Activated T-helper 1 cell treated with anti-CD3 and anti-CD28 coated beads, Interleukin-2, amount 50 U/mL, for 16 hours (primary cell): ENCODE data around the gene HIGD1A.
A peak's percentile ranks its signal among the peaks of the same experiment; 100 is the strongest.

Experiments used
- DNase-seq, 2 donors: peaks; one replicate each; pipeline ENCODE4 v3.0.0-alpha.2; 2020; ENCODE audit warnings: low read depth in 1 of 2, low spot score in 1 of 2

Gene HIGD1A

GRCh38 chr3:42804106-42804830, at the start of gene HIGD1A:
Gene HIGD1A, minus strand, starts transcription at chr3:42804490. Its CDS starts 10,237 bp downstream, at chr3:42794253.
- peak; percentile 81 to 89 for DNase-seq

GRCh38 chr3:42853739-42854302, 49.5 kb upstream of the HIGD1A start:
- no peak for DNase-seq

DNA sequence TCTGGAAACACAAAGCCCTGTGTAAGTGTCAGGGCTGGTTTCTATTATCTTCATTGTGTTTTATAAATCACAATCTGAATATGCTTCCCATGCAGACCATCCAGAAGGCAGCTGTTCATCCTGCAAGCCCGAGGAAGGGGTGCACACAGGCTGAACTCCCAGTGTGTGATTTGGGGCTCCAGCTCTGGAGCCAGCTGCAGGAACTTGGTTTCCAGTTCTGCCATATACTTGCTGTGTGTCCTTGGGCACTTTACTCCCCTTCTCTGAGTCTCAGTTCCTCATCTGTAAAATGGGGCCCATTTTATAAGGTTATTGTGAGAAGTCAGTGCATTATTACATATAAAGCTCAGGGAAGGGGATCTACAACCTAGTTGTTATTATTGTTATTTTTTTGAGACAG, 48.8 kb upstream of the HIGD1A start:
- no peak for DNase-seq

DNA sequence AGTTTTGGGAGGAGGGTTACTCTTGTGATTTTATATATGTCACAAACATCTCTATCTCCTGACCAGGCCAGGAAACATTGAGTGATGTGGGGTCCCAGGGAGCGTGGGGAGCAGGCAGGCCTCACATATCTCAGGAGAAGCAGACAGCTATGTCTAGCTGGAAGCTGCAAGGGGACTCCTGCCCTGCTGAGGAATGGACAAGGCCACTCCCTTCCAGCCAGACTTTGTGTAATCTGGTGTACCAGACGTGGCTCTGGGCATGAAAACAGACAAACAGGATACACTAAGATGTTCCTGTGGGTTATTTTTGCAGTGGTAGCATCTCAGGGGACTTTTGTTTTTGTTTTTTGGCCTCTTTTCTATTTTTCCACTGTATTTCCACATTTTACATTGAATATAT, 48.2 kb upstream of the HIGD1A start:
- DNase-seq = no peak

DNA sequence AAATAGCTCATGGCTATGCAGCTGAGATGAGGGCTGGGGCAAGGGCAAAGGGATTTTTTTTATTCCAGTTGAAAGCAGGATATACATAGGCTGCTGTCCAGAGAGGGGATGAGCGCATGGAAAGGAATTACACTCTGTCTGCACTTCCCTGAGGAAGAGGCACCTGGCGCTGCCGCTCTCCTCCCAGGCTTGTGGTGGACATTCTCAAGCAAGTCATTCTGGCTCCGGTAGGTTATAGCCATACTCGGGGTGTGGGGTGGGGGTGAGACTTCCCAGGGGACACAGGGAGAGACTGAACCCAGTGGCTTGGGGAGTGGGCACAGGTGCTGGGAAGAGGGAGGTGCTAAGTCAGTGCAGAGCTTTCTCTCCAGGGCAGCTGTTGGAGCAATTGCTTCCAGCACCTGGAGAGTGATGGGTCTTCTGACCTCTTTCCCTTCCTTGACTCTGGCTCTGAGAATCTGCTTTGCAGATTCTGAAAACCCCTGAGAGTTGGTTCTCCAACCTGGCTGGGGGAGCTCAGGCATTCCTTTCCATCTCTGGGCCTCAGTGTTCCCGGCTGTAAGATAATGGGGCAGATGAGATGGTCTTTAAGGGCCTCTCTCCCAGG, 47.0 kb upstream of the HIGD1A start:
- no peak for DNase-seq

- DNase-seq = no peak
Observed at GRCh38 chr3:42850263-42850662, 46.0 kb upstream of the HIGD1A start.

DNA sequence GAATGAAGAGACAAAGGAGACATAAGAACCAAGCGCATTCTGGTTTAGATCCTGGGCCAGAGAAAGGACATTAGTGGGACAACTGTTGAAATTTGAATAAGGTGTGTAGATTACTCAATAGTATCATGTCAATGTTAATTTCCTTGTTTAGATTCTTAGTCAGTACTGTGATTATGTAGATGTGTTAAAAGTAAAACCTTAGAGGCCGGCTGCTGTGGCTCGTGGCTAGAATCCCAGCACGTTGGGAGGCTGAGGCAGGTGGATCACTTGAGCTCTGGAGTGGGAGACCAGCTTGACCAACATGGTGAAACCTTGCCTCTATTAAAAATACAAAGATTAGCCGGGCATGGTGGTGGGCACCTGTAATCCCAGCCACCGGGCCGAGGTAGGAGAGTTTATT, 44.7 kb upstream of the HIGD1A start:
- no peak for DNase-seq

DNA sequence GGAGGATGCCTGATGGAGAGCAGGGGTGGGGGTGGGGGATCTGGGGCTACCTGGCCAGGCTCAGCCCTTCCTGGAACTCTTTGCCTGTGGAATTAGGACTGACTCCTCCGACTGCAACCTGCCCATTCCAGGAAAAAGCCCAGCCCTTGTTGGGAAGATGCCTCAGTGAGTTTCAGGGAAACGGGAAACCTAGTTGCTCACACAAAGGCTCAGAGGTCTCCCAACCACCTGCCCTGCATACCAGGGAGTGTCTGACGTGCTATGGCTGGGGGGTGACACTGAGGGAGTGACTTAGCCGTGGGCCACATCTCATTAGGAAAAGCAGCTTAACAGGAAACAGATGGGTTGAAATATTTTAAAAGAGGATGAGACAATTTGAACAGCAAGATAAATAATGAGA, 43.4 kb upstream of the HIGD1A start:
- DNase-seq = no peak

DNA sequence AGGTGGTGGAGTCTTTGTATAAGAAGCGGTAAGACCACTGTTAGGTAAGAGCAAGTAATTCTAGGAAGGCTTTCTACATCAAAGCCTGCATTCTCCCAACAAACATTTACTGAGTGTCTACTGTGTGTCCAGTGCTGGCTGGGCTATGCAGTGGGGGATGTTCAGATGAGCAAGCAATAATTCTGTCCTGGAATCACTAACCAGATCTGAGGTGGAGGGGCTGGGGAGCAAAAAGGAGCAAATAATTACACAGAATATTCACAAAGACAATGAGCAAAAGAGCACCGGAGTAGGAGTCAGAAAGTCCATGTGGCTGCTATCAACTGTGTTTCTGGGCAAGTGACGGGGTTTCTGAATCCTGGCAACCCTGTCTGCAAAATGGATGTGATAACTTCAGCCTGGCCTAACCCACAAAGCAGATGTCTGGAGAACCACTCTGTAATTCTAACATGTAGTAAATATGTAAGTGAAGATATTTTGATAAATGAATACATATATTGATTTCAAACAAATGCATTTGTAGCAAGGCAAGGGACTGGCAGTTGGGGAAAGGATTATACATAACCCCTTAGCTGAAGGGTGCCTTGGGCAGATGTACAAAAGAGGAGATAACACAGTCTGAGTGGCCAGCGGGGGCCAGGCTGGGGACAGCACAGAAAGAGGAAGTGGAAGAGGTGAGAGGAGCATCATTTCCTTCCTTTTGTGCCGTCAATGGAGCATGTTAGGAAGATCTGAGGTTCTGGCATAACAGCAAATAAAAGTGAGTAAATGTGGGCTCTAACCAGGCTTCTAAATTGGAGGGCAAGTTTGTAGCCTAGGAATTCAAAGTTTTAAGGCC, 42.6 kb upstream of the HIGD1A start:
- no peak for DNase-seq

GRCh38 chr3:42844815-42845214, 40.5 kb upstream of the HIGD1A start:
- no peak for DNase-seq

- no peak for DNase-seq
Observed at GRCh38 chr3:42844412-42844713, 40.1 kb upstream of the HIGD1A start.

DNA sequence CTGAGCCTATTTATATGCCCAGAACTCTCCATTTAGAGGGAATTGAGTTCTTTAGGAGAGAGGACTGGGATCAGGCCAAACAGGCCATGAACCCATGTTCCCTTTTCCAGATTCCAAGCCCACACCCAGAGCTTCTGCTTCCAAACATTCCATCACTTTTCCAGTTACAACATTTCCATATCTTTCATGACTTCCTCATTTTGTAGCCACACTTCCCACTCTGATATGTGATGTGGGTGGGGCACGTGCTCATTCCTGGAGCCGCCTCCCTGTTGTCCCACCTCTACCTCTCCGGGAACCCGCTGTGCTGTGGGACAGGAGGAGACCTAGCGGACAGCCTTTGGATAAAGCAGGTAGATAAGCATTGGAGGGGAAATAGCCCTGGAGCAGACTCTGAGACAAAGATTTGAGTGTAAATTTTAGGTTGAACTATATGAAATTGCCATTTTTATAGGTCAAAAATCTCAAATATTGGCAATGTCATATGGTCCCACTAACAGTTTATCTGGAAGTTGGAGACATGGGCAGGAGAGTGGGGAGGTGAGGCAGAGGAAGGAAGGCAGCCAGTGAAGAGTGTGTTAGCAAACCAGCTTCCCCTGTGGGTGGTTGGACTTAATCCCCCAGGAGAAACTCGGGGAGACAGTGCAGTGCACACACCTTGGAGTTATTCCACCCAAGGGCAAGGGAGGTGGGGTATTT, 39.6 kb upstream of the HIGD1A start:
- no peak for DNase-seq

DNA sequence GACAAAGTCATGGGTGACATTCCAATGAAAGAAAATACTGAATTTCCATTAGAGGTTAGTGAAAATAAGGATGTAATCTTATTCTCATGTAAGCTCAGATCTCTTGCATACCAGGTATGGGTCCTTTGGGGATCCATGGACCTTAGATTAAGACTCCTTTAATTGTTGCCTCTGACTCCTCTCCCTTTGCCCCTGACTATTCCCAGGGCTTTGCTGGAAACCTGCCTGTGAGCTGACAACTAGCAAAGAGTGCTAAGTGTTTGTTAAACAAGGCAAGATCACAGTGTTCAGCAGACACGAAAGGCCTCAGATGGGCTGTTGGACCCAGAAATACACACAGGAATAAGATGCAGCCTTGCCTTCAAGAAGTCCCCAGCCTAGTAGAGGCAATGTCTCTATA, 37.0 kb upstream of the HIGD1A start:
- no peak for DNase-seq

GRCh38 chr3:42839616-42840015, 35.3 kb upstream of the HIGD1A start:
- DNase-seq = no peak

DNA sequence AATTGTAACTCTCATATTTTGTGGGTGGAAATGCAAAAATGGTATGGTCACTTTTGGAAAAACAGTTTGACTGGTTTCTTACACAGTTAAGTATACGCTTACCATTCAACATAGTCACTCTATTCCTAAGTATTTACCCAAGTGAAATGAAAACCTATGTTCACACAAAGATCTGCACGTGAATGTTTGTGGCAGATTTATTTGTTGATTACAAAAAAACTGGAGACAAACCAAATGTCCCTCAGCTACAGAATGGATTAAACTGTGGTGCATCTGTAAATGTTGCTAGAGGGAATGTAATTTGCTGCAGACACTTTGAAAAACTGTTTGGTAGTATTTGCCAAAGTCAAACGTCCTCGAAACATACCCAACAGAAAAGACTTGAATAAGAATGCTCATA, 34.3 kb upstream of the HIGD1A start:
- no peak for DNase-seq

- no peak for DNase-seq
Observed at GRCh38 chr3:42836150-42837123, 32.1 kb upstream of the HIGD1A start.

GRCh38 chr3:42831321-42831713, 27.0 kb upstream of the HIGD1A start:
- DNase-seq = peak; percentile 40 to 47

DNA sequence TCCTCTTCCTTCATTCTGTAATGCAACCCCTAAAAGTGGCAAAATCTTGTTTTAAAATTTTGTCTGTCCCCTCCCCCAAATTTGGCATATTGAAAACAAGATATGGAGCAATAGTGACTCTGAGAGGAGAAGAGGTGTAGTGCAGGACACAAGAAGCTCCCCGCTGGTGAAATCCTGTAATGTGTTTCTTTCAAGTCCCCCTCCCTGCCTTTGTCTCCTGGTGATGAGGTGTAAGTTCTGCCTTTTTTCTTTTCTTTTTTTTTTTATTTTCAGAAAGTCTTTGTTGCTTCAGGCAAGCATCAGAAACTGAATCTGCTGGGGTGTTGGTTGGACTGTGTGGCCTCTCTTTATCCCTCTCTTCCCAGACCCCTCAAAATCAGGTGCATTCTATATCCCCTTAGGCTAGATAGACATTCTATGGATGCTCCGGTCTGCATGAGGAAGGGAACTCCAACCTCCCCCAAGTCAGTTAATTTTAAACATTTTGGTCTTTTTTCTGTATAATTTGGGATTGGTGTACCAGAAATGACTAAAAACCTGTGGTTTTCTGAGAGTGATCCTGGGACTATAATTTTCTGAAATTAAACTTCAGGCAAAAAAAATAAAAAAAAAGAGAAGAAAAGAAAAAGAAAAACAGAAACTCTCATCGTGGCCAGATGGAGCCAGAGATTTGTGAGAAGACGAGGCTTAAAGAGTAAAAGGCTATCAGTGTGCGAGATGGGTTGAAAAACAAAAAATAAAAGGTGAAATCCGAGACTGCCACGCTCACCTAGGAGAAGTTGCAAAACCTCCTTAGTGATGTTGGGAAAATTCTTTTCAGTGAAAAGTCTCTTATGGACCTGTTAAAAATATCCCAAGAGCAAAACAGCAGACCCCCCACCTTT, 26.4 kb upstream of the HIGD1A start:
- no peak for DNase-seq
